Islet precursor cell (in vitro differentiated cells): ENCODE results near the gene GTF2H2C.
"Not testable (repeated sequence)": the region's sequence is repeated elsewhere in the genome, so short reads cannot be mapped to it uniquely, and the experiment has no call there.

ENCODE experiments used
- DNase-seq: peaks from one replicate; pipeline ENCODE4 v3.0.0-alpha.2; 2018

GTF2H2C gene

DNA sequence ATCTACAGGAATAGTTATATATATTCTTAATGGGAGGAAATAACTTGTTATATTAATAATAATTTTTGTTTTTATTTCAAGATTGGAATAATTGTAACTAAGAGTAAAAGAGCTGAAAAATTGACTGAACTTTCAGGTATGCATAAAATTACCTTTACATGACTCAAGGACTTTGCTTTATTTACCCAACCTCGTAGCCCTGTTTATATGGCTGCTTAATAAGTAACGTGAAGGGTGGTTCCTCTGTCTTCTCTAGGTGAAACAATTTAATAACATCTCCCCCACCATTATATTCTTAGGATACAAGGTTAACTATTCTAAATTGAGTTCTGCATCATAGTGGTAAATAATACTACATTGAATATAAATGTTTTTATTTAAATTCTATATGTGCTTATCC, 8.1 kb downstream of the GTF2H2C start:
- not testable (repeated sequence) for DNase-seq

DNA sequence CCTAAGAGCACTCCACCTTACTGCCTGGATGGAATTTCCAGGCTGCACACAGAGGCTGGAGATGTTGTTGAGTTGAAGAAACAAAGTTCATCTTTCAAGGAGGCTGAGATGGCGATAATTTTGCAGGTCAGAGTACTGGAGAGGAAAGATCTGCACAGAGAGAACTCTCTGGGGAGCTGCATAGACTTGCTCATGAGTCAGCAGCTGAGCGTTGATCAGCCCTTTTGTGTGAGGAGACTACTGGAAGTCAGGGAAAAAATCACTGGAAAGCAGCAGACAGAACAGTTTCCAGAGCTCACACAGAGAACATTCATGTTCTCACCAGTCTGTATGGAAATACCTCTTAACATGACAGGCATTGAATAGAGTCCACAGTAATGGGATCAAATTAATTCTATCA, 23.4 kb downstream of the GTF2H2C start:
- not testable (repeated sequence) for DNase-seq

DNA sequence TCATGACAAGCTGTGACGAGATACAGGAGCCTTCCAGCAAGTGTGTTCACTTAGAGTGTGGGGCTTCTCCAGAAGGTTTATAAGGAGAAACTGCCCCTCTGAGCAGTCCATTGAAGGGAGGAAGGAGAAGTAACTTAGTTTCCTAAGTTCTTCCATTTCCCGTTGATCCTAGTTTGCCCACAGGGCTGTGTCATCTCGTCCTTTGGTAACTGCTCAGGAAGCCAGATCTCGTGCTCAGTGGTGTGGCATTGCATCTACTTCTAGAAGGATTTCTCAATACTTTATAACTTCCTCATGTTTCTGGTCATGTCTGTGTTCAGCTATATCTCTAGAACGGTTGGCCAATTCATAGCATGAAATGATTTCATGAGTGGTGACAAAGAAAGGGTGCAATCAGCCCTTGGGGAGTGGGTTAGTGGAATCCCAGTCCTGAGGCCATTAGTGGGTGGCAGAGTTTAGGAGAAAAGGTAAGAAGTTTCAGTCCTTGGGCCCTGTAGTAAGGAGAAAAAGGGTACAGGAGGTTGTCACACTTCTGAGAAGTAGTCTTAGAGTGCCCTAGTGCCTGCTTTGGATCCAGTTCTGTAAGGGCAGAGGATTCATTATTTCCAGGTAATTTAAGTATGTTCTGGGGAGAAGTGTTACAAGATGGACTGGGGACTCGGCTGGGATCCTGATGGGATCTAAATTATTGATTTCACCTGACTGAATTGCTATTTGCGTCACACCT, 36.3 kb downstream of the GTF2H2C start:
- DNase-seq = not testable (repeated sequence)

DNA sequence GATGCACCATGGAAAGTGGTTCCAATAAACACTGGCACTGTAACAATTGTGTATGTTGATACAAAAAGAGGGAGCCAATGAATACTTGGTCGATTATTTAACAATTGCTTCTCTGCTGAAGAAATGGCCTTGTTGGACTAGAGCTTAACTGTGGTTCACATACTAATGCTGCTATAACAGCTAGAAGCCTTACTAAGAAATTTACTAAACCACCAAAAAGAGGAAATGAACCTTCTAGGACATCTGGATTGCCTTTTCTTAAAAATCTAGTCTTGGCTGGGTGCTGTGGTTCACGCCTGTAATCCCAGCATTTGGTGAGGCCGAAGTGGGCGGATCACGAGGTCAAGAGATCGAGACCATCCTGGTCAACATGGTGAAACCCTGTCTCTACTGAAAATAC, 42.0 kb downstream of the GTF2H2C start:
- not testable (repeated sequence) for DNase-seq

DNA sequence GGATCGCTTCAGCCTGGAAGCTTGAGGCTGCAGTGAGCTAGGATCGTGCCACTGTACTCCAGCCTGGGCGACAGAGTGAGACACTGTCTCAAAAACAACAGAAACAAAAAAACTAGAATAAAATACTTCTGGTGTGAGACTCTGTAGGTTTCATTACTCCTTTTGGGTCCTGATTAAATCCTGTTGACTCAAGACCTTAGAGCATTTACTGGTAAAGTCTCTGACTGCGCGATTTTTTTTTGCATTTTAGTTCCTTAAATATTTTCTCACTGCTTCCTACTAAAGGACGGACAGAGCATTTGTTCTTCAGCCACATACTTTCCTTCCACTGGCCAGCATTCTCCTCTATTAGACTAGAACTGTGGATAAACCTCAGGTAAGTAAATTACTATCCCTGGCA, 46.8 kb downstream of the GTF2H2C start:
- DNase-seq = not testable (repeated sequence)

DNA sequence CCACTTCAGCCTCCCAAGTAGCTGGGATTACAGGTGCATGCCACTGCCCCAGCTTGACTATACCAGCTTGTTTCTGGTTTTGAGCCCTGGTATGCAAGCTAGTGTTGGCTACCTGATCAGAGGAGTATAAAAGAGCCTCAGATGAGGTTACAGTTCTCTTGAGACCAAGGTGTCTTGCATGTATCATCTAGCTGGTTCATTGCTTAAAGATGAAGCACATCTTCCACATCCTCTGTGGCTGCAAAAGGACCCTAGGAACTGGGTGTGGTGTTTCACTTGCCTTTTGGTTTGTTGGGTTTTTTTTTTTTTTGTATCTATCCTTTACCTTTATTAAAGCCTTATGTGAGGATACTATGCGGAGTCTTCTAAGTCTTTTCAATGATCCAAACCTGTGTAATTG, 47.8 kb downstream of the GTF2H2C start:
- DNase-seq = not testable (repeated sequence)

DNA sequence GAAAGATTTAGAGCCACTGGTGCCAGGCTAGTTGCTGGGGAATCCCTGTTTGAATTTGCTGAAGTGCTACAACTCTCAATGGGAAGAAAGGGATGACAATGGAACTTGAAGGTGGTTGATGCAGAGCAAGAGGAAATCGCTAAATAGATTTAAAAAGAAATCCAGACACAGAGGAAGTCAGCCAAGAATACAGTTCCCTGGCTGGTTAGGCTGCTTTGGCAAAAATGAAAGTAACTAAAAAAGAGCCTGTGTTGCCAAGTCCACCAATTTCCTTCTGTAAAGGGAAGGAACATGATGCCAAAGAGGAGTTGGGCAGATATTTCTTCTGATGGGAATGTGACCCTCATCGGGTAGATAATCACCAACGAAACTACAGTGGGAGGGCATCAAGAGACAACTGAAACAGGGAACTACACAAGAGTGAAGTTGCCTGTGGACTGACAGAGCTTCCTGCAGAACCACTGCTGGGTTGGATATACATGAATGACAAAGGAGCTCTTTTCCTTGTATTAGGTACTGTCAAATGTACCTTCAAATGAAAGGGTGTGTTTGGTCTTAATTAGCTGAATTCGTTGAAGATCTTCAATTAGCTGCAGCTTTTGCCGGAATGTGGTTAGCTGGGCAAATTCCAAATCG, 49.0 kb downstream of the GTF2H2C start:
- DNase-seq = not testable (repeated sequence)

DNA sequence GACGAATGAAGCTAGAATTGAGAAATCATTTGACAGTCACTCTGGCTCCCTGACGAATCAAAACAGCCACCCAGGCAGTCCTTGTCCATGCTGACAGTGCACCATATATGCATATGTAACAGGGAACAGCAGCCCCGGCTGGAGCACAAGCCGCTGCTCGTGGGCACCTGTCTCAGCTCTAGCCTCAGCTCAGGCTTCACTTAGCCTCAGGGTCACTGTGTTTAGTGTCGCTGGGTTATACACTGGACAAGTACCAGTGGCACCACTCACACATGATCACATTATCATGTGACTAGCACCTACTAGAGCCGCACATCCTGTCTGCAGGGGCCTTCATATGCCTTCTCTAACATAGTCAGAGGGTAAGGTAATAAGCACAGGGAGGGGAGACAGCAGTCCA, 54.9 kb downstream of the GTF2H2C start:
- not testable (repeated sequence) for DNase-seq

DNA sequence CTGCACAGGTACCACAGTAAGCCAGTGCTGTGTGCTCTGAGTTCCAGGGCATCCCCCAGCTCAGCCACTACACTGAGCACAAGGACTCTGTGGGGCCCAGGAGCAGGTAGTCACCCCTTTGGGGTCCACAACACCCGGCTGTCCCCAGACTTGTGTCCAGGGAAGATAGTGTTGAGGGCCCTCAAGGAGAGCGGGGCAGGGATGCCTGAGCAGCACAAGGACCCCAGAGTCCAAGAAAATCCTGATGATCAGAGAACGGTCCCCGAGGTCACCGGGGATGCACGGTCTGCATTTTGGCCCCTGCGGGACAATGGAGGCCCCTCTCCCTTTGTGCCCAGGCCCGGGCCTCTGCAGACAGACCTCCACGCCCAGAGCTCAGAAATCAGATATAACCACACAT, 71.9 kb downstream of the GTF2H2C start:
- DNase-seq = not testable (repeated sequence)
